ENCODE measurements around the gene ABTB1.
"Not testable (repeated sequence)": the region's sequence is repeated elsewhere in the genome, so short reads cannot be mapped to it uniquely, and the experiment has no call there.

The ABTB1 gene

DNA sequence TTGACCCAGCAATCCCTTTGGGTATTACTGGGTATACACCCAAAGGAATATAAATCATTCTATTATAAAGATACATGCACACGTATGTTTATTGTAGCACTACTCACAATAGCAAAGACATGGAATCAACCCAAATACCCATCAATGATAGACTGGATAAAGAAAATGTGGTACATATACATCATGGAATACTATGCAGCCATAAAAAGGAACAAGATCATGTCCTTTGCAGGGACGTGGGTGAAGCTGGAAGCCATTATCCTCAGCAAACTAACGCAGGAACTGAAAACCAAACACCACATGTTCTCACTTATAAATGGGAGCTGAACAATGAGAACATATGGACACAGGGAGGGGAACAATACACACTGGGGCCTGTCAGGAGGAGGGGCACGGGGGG is 32.1 kb downstream of the ABTB1 start:
- DNase-seq (ENCODE audit: low read depth), result not testable (repeated sequence)

- DNase-seq (ENCODE audit: low read depth), result no peak
These were observed 33.6 kb downstream of the ABTB1 start for GRCh38 chr3:127706312-127706711.

GRCh38 chr3:127706785-127707351 is 34.1 kb downstream of the ABTB1 start:
- no peak for DNase-seq (ENCODE audit: low read depth)

DNA sequence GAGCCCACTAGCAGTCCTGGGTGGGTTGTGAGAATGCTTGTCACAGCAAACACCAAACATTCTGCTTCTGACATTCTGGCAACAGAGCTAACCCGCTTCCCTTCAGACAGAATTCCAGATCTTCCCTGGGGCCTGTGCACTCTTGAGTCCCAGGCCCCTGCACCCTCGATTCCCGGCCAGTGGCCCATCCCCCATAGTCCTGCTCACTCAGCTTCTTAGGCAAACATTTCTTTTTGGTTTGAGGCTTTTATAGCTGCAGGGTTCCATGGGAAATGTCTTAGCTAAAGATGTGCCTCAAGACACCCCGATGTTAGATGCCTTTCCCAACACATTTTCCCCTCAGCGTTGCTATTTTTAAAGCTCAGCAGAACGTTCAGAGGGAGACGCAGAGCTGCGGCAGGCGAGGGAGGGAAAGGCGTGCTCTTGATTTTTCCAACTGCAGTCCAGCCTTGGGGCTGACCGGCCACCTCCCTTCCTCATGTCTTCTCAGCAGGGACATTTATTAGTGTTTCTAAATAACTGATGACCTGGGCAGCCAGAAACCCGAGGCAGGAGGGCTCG is 35.2 kb downstream of the ABTB1 start:
- no peak for DNase-seq (ENCODE audit: low read depth)

GRCh38 chr3:127708837-127709236 is 36.1 kb downstream of the ABTB1 start:
- DNase-seq (ENCODE audit: low read depth), result no peak

- DNase-seq (ENCODE audit: low read depth), result no peak
These were observed 36.7 kb downstream of the ABTB1 start for GRCh38 chr3:127709320-127710060.

GRCh38 chr3:127710155-127710941 is 37.6 kb downstream of the ABTB1 start:
- DNase-seq (ENCODE audit: low read depth), result no peak

- DNase-seq (ENCODE audit: low read depth), result no peak
These were observed 38.4 kb downstream of the ABTB1 start for GRCh38 chr3:127711021-127711695.

DNA sequence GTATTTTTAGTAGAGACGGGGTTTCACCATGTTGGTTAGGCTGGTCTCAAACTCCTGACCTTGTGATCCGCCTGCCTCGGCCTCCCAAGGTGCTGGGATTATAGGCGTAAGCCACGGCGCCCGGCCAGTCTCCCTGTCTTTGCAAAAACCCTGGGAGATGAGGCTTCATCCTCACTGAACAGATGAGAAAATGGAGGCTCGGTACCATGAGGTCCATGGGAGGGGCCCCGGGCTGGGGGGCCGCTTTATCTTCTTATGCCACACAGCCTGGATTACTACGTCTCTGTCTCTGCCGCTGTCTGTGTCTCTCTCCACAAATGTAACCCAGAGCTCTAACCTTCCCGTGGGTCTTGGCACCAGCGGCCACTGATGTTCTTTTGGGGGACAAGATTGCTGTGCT is 39.1 kb downstream of the ABTB1 start:
- no peak for DNase-seq (ENCODE audit: low read depth)

GRCh38 chr3:127712461-127712860 is 39.7 kb downstream of the ABTB1 start:
- no peak for DNase-seq (ENCODE audit: low read depth)

DNA sequence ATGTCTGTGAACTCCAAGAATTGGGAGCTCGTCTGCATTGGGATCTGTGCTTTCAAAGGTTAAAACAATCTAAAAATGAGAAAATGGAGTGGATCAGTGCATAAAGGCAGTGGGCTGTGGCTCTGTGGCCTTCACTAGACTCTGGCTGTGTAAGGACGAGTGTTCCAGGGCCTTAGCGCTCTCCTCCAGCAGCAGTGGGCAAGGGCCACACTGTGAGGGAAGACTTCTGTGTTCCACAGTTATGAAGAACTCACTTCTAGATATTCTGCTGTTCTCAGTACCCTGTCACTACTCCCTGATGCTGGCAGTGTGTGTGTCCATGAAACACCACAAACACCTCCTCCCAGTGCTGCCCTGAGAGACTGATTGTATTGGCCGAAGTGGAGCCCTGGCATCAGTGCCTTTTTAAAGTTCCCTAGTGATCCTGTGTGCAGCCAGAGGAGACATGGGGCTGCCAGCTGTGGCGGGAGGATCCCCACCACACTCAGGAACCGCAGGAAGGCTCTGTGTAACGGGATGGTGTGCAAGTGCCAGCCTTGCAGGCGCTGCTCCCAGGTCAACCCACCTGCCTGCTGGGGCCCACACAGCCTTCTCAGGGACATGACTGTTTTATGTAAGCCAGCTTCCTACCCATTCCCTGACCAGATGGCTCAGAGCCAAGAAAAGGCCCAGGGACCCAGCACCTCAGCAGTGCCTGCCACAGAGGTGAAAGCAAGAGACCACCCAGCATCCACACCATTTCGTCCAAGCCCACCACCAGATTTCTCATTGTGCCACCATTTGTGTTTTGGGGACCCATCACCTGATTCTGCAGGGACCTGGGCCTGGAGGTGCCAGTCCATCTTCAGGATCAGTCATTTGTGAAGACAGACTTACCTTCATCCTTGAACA is 40.4 kb downstream of the ABTB1 start:
- DNase-seq (ENCODE audit: low read depth), result no peak

DNA sequence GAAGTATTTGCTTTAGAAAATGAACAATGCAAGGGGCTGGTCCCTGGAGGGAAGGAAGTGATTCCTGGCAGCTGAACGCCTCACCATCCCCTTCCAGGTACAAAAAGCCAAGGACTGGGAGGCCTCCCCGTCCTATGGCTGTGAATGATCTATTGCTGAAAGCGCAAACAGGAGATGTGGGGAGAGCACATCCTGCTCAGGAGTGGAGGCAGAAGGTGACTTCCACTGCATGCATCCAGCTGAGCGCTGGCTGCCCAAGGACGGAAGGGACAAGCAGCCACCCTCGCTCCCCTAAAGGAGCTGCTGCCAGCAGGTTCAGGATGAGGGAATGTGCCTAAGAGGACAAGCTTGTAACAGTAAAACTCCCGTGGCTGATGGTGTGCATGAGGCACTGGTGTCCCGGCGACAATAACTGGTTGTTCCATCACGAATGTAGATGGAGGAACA is 41.4 kb downstream of the ABTB1 start:
- no peak for DNase-seq (ENCODE audit: low read depth)

DNA sequence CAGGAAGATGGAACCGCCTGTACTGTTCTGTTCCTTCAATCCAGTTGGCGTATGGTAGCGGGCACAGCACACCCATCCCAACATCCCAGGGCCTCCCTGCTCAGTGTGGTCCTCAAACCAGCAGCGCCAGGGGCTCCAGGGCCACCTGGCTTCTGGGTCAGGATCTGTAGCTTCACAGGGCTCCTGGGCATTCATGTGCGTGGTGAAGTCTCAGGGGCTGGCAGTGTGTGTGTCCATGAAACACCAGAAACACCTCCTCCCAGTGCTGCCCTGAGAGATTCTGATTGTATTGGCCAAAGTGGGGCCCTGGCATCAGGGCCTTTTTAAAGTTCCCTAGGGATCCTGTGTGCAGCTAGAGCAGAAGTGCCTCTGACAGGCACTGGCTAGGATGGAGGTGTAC is 42.1 kb downstream of the ABTB1 start:
- no peak for DNase-seq (ENCODE audit: low read depth)

DNA sequence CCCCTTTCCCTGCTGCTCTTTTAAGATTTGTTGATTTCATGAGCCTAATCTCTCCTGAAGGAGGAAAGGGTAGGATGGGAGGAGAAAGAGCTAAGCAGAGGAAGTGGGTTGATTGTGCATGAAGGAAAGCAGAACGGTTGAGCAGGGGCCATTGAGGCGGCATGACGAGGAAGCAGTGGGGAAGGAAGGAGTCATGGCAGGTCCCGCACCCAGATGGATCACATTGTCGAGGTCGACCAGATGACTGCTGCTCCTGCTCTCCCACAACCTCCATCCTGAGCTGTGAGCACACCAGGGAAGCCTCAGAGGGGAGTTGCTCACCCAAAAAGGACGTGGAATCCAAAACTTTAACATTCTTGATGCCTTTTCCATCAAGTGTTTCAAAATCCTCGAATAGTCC is 42.8 kb downstream of the ABTB1 start:
- DNase-seq (ENCODE audit: low read depth), result no peak

DNA sequence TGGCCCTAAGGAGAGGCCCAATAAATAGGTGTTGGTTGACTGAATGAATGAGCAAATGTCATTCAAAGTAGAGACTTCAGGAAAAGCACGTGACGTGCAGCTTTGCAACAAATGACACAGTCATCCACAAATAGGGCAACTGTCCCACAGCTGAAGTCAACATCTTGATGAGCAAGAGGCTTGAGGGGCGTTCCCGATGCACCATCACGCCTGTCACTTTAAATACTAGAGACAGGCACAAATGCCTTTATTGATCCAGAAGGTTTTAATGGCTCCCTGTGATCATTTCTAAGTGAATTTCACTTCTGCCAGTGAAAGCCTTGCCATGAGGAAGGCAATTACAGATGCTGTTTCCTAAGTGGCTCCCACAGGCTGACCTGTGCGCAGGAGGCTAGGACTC is 43.6 kb downstream of the ABTB1 start:
- DNase-seq (ENCODE audit: low read depth), result no peak

DNA sequence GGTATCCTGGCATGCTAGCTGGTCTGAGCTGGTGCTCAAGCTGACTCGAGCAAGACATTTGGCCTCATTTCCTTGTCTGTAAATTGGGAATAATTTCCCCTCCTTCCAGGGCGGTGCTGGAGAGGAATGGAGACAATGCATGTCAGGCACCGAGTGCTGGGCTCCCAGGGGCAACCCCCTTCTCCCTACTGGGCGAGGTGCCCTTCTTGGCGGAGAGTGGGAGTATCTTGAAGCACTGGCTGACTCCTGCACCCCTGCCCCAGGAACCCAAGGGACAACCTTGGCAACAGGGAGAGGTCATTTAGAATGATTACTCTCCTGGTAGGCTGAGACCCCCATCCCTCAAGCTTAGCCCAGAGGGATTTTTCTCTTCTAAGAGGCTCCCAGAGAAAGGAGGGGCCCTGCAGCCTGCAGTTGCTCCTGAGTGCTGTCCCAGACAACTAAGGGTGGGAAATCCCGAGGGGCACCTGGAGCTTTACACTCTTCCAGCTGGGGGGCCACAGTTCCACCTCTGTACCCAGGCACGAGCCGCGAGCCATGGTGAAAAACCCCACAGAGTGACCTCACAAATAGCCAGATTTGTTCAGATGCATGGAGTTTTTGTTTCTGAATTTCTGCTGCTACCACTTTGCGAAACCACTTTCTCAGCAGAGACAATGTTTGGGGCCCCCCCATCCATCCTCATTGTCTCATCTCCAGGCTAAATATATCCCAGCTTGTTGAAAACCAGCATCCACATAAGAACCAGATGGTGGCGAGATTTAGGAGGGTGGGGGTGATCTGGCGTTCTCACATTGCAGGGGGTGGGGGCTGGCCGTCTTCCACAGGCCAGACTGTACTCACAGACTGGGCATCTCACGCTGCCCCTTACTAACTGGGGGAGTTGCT is 44.8 kb downstream of the ABTB1 start:
- no peak for DNase-seq (ENCODE audit: low read depth)

GRCh38 chr3:127718245-127718915 is 45.6 kb downstream of the ABTB1 start:
- DNase-seq (ENCODE audit: low read depth), result no peak

DNA sequence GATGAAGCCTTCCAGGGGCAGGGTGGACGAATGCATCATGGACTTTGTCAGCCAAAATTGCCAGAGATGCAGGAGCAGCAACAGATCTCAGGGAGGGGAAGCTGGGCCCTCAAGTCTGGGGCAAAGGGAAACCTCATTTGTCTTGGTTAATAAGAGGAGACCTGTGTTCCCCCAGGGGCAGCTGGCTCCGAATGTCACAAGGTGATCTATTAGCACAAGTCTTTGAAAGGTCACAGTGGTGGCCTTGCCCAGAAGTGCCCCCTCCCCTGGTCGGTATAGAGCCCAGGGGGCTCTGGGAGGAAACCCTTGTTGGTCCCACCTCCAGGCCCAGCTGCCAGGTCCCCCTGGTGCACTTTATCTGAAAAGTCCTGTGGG is 46.2 kb downstream of the ABTB1 start:
- no peak for DNase-seq (ENCODE audit: low read depth)

DNA sequence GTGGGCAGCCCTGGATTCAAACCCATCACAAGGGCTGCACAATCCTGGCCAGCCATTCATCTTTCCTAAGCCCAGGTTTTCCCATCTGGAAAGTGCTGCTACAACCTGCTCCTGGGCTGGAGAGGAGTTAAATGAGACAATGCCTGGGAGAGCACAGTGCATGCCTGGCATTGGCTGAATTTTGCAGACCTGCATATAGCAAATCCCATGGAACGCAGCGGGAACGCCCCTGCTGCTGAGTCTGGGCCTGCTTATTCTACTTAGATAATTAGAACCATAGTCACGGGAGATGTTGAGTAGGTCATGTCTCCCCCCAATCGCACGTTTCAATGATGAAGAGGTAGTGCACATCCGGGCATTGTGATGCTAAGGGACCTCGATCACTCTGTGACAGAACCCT is 46.6 kb downstream of the ABTB1 start:
- DNase-seq (ENCODE audit: low read depth), result no peak
